GM12891 (cell line): ENCODE results near the gene FBXL7.

Source experiments
- DNase-seq: peaks from one replicate; pipeline ENCODE4 v3.0.0; 2011; ENCODE audit warnings: low spot score; ENCODE audit not compliant: insufficient read length
- FAIRE-seq: peaks from 2 replicates; lab custom pipeline; 2011; peaks lifted over from hg19 to GRCh38; lab: Jason Lieb, UNC
- PAX5 ChIP-seq: IDR thresholded peaks from 2 replicates; pipeline ENCODE4 v1.6.1; 2011; ENCODE audit warnings: low read length, moderate library complexity, mild to moderate bottlenecking; ENCODE audit not compliant: insufficient read depth, severe bottlenecking
- POLR2A ChIP-seq: IDR thresholded peaks from 2 replicates; pipeline ENCODE4 v1.6.1; 2011; ENCODE audit warnings: low read depth, low read length, control low read depth
- POLR2AphosphoS5 ChIP-seq: IDR thresholded peaks from 2 replicates; pipeline ENCODE4 v1.6.1; 2011; ENCODE audit warnings: low read depth, low read length, control low read depth
- POU2F2 ChIP-seq: IDR thresholded peaks from 2 replicates; pipeline ENCODE4 v1.6.1; 2011; ENCODE audit warnings: low read depth, mild to moderate bottlenecking, control low read depth, low read length, moderate library complexity
- SPI1 ChIP-seq: IDR thresholded peaks from 2 replicates; pipeline ENCODE4 v1.6.1; 2011; ENCODE audit warnings: low read depth, low read length, control low read depth
- TAF1 ChIP-seq: IDR thresholded peaks from 2 replicates; pipeline ENCODE4 v1.6.1; 2011; ENCODE audit warnings: low read depth, low read length, control low read depth

FBXL7 gene

GRCh38 chr5:15796557-15796956 lies 296.6 kb downstream of the FBXL7 start:
- no peak for DNase-seq

GRCh38 chr5:15797116-15797515 lies 297.1 kb downstream of the FBXL7 start:
- DNase-seq (no peak), FAIRE-seq (no peak)
- TF ChIP-seq POU2F2 = no peak
- no peak for TF ChIP-seq POLR2A
- TF ChIP-seq TAF1 = no peak

More at GRCh38 chr5:15796557-15796956, 296.6 kb downstream of the FBXL7 start:
- FAIRE-seq = no peak
- TF ChIP-seq POLR2A = no peak
- no peak for TF ChIP-seq PAX5
- no peak for TF ChIP-seq TAF1
- TF ChIP-seq POLR2AphosphoS5 = no peak
- TF ChIP-seq POU2F2 = no peak
- TF ChIP-seq SPI1 = no peak

- no peak for TF ChIP-seq POLR2A
- no peak for TF ChIP-seq POLR2AphosphoS5
- TF ChIP-seq PAX5 = no peak
- no peak for TF ChIP-seq POU2F2
- TF ChIP-seq SPI1 = no peak
- no peak for TF ChIP-seq TAF1
- no peak for DNase-seq
- FAIRE-seq = no peak
Measured at GRCh38 chr5:15798006-15798405, 298.0 kb downstream of the FBXL7 start.

- FAIRE-seq = no peak
- no peak for TF ChIP-seq TAF1
- no peak for TF ChIP-seq SPI1
- TF ChIP-seq POLR2AphosphoS5 = no peak
- TF ChIP-seq POU2F2 = no peak
- TF ChIP-seq PAX5 = no peak
- no peak for TF ChIP-seq POLR2A
- no peak for DNase-seq
Measured at GRCh38 chr5:15799014-15799413, 299.0 kb downstream of the FBXL7 start.

GRCh38 chr5:15799612-15800011 lies 299.6 kb downstream of the FBXL7 start:
- FAIRE-seq (no peak), DNase-seq (no peak)
- TF ChIP-seq PAX5 = no peak
- TF ChIP-seq TAF1 = no peak
- TF ChIP-seq POLR2AphosphoS5 = no peak
- TF ChIP-seq POLR2A = no peak
- TF ChIP-seq POU2F2 = no peak

GRCh38 chr5:15803280-15803679 lies 303.3 kb downstream of the FBXL7 start:
- TF ChIP-seq TAF1 (no peak), POLR2A (no peak)
- DNase-seq = no peak
- no peak for FAIRE-seq

GRCh38 chr5:15806613-15807012 lies 306.6 kb downstream of the FBXL7 start:
- FAIRE-seq (no peak), DNase-seq (no peak)
- no peak for TF ChIP-seq POLR2A
- no peak for TF ChIP-seq POU2F2
- no peak for TF ChIP-seq TAF1
- no peak for TF ChIP-seq PAX5
- no peak for TF ChIP-seq SPI1
- TF ChIP-seq POLR2AphosphoS5 = no peak

- no peak for TF ChIP-seq SPI1
- TF ChIP-seq POU2F2 = no peak
- no peak for TF ChIP-seq POLR2AphosphoS5
- TF ChIP-seq POLR2A = no peak
- TF ChIP-seq TAF1 = no peak
- TF ChIP-seq PAX5 = no peak
- FAIRE-seq = no peak
- DNase-seq = no peak
Measured at GRCh38 chr5:15807248-15807647, 307.3 kb downstream of the FBXL7 start.

GRCh38 chr5:15807871-15808270 lies 307.9 kb downstream of the FBXL7 start:
- no peak for TF ChIP-seq SPI1
- no peak for TF ChIP-seq PAX5
- no peak for TF ChIP-seq POLR2A
- TF ChIP-seq TAF1 = no peak
- no peak for TF ChIP-seq POLR2AphosphoS5
- no peak for TF ChIP-seq POU2F2
- FAIRE-seq (no peak), DNase-seq (no peak)

- FAIRE-seq = no peak
- no peak for TF ChIP-seq POU2F2
- no peak for TF ChIP-seq POLR2A
- TF ChIP-seq SPI1 = no peak
- TF ChIP-seq POLR2AphosphoS5 = no peak
- TF ChIP-seq TAF1 = no peak
- no peak for TF ChIP-seq PAX5
Measured at GRCh38 chr5:15808577-15808976, 308.6 kb downstream of the FBXL7 start.

GRCh38 chr5:15819617-15820016 lies 319.6 kb downstream of the FBXL7 start:
- FAIRE-seq (no peak), DNase-seq (no peak)
- TF ChIP-seq SPI1 = no peak
- TF ChIP-seq POLR2A = no peak
- TF ChIP-seq POU2F2 = no peak
- TF ChIP-seq TAF1 = no peak
- no peak for TF ChIP-seq PAX5
- TF ChIP-seq POLR2AphosphoS5 = no peak

More at GRCh38 chr5:15808577-15808976, 308.6 kb downstream of the FBXL7 start:
- no peak for DNase-seq
